Neural cell (in vitro differentiated cells): Measurements from ENCODE around the gene P2RY6.

Experiments used
- CTCF ChIP-seq: fragments of 450-650 bp; IDR thresholded peaks from 2 replicates; pipeline ENCODE4 v1.5.1; 2014; ENCODE audit warnings: antibody characterized with exemption, mild to moderate bottlenecking, moderate library complexity; ENCODE audit not compliant: poor library complexity, severe bottlenecking
- EP300 ChIP-seq: fragments of 450-650 bp; conservative IDR thresholded peaks from 2 replicates; pipeline ENCODE4 v1.6.1; 2014; ENCODE audit warnings: antibody characterized with exemption, mild to moderate bottlenecking, moderate library complexity; ENCODE audit not compliant: poor library complexity, severe bottlenecking
- EZH2 ChIP-seq: fragments of 200-600, 300-800 bp; shearing (Covaris generic), sonication (generic); IDR thresholded peaks from 2 replicates; pipeline ENCODE4 v1.6.1; 2014; ENCODE audit warnings: antibody characterized with exemption, low read length, borderline replicate concordance, mild to moderate bottlenecking; ENCODE audit not compliant: insufficient read depth, poor library complexity, severe bottlenecking
- MXI1 ChIP-seq: fragments of 450-650 bp; conservative IDR thresholded peaks from 2 replicates; pipeline ENCODE4 v1.6.1; 2014; ENCODE audit warnings: antibody characterized with exemption, mild to moderate bottlenecking; ENCODE audit not compliant: poor library complexity, severe bottlenecking
- POLR2AphosphoS5 ChIP-seq: IDR thresholded peaks from 2 replicates; pipeline ENCODE4 v1.6.1; 2012
- REST ChIP-seq: IDR thresholded peaks from 2 replicates; pipeline ENCODE4 v1.6.1; 2012; ENCODE audit warnings: borderline replicate concordance
- SMC3 ChIP-seq: fragments of 450-650 bp; conservative IDR thresholded peaks from 2 replicates; pipeline ENCODE4 v1.6.1; 2014; ENCODE audit warnings: antibody characterized with exemption, mild to moderate bottlenecking, moderate library complexity; ENCODE audit not compliant: poor library complexity
- TAF1 ChIP-seq: IDR thresholded peaks from 2 replicates; pipeline ENCODE4 v1.6.1; 2012; ENCODE audit warnings: low read depth

- TF ChIP-seq CTCF (no peak), POLR2AphosphoS5 (no peak), EP300 (no peak), EZH2 (peak; percentile 80), TAF1 (no peak), SMC3 (no peak), REST (no peak), MXI1 (no peak)
Measured at GRCh38 chr11:73308961-73309919, 37.1 kb downstream of the P2RY6 start.
